Fibroblast of the aortic adventitia (primary cell): ENCODE results near the gene PLD5. TPM values are rescaled to one million over a fixed set of nuclear protein-coding genes. Genes with fewer than 3 reads are reported as not detected.

Experiments used
- DNase-seq: peaks from one replicate; pipeline ENCODE4 v3.0.0-alpha.2; 2010; ENCODE audit warnings: low read depth
- H3K4me3 ChIP-seq: 2 replicates; pipeline ENCODE4 v1.5.1; 2011; ENCODE audit warnings: low read depth, mild to moderate bottlenecking, control low read depth, low read length, moderate library complexity
- total RNA-seq: library from RNA; depleted of rRNA; stranded (reverse); fragments of >200 nt; gene quantifications from 2 replicates; pipeline ENCODE4 v1.2.3, GENCODE V29; 2012; ENCODE audit warnings: low replicate concordance
- TF ChIP-seq, protein P1 (sequence below): IDR thresholded peaks from 2 replicates; pipeline ENCODE4 v1.5.1; 2011; ENCODE audit warnings: mild to moderate bottlenecking, low read length, control low read depth, inconsistent platforms; ENCODE audit not compliant: insufficient read depth

PLD5 gene
- total RNA-seq, 1 donor: under 0.01 TPM

DNA sequence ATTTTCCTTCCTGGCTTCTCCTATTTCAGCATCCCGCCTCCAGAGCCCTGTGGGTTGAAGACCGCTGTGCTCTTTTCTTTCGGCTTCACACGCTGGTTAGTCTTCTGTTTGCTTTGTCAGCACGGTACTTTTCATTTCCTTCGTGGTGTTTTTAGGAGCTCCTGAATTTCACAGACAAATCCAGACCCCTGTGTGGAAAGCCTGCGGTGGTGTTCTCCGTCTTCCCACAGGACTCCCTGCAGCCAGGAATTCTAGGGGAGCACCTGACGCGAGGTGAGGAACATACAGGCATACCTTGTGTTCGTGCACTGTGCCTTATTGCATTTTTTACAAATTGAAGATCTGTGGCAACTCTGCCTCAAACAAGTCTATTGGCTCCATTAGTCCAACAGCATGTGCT, 315.4 kb downstream of the PLD5 start:
- no peak overlapping the region for H3K4me3 ChIP-seq
- TF ChIP-seq, protein P1, sequence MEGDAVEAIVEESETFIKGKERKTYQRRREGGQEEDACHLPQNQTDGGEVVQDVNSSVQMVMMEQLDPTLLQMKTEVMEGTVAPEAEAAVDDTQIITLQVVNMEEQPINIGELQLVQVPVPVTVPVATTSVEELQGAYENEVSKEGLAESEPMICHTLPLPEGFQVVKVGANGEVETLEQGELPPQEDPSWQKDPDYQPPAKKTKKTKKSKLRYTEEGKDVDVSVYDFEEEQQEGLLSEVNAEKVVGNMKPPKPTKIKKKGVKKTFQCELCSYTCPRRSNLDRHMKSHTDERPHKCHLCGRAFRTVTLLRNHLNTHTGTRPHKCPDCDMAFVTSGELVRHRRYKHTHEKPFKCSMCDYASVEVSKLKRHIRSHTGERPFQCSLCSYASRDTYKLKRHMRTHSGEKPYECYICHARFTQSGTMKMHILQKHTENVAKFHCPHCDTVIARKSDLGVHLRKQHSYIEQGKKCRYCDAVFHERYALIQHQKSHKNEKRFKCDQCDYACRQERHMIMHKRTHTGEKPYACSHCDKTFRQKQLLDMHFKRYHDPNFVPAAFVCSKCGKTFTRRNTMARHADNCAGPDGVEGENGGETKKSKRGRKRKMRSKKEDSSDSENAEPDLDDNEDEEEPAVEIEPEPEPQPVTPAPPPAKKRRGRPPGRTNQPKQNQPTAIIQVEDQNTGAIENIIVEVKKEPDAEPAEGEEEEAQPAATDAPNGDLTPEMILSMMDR: no peak
- no peak for DNase-seq

DNA sequence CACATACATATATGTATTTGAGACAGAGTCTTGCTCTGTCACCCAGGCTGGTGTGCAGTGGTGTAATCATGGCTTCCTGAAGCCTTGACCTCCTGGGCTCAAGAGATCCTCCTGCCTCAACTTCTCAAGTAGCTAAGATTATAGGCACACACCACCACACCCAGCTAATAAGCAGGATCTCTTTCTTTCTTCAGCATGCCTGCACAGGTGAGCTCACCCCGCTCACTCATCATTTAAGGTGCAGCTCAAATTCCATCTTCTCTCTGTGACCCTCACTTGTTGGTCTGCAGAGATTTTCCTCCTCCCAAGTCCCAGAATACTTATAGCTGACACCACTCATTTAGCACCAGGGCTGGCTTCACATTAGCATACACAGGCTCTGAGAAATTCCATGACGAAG, 316.5 kb downstream of the PLD5 start:
- TF ChIP-seq, protein P1: no peak

DNA sequence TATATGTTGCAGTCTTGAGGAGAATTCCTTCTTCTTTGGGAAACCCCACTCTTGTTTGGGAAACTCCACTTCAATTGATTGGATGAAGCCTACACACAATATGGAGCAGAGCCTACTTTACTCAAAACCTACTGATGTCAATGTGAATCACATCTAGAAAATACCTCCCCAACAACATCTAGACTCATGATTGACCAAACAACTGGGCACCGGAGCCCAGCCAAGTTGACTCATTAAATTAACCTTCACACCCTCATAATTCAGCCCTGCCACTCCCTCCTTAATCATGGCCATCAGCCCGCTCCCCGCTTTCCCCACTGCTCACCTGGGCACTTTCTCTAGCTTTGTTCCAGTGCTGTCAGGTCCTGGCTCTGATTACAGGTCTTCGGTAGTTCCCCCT, 317.5 kb downstream of the PLD5 start:
- H3K4me3 ChIP-seq: no peak overlapping the region
- no peak for DNase-seq
- TF ChIP-seq, protein P1: no peak

More for the DNA sequence above, 316.5 kb downstream of the PLD5 start:
- no peak for DNase-seq
- H3K4me3 ChIP-seq: no peak overlapping the region

DNA sequence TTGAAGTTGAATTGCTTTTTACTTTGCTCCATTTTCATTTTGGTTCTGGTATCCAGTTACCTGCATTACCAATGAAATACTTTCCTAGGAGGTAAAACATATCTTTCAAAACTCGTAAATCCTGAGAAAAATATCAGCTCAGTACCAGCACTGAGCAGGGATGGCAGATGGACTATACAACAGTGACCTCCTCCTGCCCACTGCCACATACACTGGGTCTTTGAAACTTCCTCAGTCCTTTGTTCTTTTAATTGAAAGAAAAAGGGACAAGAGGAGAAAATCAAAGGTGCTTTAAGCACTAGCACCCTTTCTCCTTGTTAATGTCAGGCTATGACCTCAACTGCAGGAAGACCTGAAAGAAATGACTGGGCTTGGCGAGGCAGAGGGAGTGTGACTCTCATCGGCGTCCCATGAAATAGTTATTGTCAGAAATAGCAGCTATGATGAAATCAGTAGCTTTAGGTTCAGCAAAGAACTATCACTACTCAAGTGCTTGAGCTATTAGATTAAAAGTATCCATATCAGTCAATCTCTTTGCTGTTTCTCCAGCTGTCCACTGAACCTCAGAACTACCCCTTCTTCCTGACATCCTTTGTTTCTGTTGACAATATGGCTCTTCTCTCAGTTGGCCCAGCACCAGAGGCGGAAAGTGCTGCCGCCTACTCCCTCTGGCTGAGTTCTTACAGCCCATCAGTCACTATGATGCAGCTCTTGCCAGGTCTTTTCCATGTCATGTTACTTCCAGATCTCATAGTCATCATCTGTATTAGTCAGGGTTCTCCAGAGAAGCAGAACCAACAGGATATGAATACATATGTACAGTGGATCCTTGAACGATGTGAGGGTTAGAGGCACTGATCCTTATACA, 318.6 kb downstream of the PLD5 start:
- TF ChIP-seq, protein P1: no peak
- no peak overlapping the region for H3K4me3 ChIP-seq
- DNase-seq: no peak

DNA sequence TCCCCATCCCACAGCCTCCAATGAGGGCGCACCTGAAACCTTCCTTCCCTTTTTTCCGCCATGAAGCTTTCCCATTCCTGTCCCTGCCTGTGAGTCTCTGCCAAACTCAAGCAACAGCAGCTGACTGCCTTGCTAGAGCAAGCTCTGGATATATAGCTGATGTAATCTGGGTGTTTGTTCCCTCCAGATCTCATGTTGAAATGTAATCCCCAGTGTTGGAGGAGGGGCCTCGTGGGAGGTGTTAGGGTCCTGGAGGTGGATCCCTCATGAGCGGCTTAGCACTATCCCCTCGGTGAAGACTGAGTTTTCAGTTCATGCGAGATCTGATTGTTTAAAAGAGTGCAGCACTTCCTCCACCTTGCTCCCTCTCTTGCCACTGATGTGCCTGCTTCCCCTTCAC, 321.2 kb downstream of the PLD5 start:
- TF ChIP-seq, protein P1: no peak
- no peak for DNase-seq
- H3K4me3 ChIP-seq: no peak overlapping the region

DNA sequence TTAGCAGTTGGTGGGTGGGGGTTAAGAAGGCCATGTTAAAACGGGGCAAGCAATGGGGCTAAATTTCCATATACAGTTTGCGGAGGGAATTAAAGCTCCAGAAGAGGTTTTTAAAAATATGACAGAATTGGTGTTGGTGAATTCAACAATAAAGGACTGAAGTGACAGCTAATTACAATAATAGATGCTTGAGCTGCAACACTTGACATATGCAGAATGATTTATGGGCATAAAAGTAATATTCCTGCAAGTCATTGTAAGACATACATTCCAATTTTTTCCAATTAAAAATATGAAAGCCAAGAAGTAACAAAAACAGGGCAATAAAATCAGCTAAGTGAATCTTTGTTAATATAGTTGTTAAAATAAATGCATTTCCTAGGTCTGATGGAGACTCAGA, 323.4 kb downstream of the PLD5 start:
- no peak overlapping the region for H3K4me3 ChIP-seq
- TF ChIP-seq, protein P1: no peak
- no peak for DNase-seq
